HEK293 (cell line): ENCODE results near the gene MRTFA.

Experiments used
- HOXA7 ChIP-seq: sonication (generic); formaldehyde crosslinking; IDR thresholded peaks from 2 replicates; pipeline ENCODE4 v1.8.1; 2022; ENCODE audit warnings: missing genetic modification reagents, borderline replicate concordance
- MEIS1 ChIP-seq: sonication (generic); formaldehyde crosslinking; IDR thresholded peaks from 2 replicates; pipeline ENCODE4 v1.8.1; 2022; ENCODE audit warnings: missing genetic modification reagents, mild to moderate bottlenecking, borderline replicate concordance
- RBAK ChIP-seq: fragments of 450-650 bp; formaldehyde crosslinking; IDR thresholded peaks from 2 replicates; pipeline ENCODE4 v1.5.1; 2016; ENCODE audit warnings: missing biosample characterization, missing genetic modification characterization
- YY1 ChIP-seq: fragments of 450-650 bp; formaldehyde crosslinking; IDR thresholded peaks from 2 replicates; pipeline ENCODE4 v1.5.1; 2018; ENCODE audit warnings: missing biosample characterization, missing genetic modification characterization
- ZBTB21 ChIP-seq: fragments of 450-650 bp; formaldehyde crosslinking; IDR thresholded peaks from 2 replicates; pipeline ENCODE4 v1.5.1; 2017; ENCODE audit warnings: missing biosample characterization, missing genetic modification characterization
- ZNF549 ChIP-seq: fragments of 450-650 bp; IDR thresholded peaks from 2 replicates; pipeline ENCODE4 v1.5.1; 2018; ENCODE audit warnings: missing biosample characterization, missing genetic modification characterization, mild to moderate bottlenecking, inconsistent platforms, moderate library complexity
- ZNF585B ChIP-seq: fragments of 450-650 bp; formaldehyde crosslinking; IDR thresholded peaks from 2 replicates; pipeline ENCODE4 v1.5.1; 2016; ENCODE audit warnings: missing biosample characterization, missing genetic modification characterization
- ZNF707 ChIP-seq: fragments of 450-650 bp; formaldehyde crosslinking; IDR thresholded peaks from 2 replicates; pipeline ENCODE4 v1.5.1; 2016; ENCODE audit warnings: missing biosample characterization, missing genetic modification characterization
- TF ChIP-seq, protein P1 (sequence below): fragments of 450-650 bp; formaldehyde crosslinking; IDR thresholded peaks from 2 replicates; pipeline ENCODE4 v1.5.1; 2016; ENCODE audit warnings: missing biosample characterization, missing genetic modification characterization
- TF ChIP-seq, protein P2 (sequence below): fragments of 450-650 bp; formaldehyde crosslinking; IDR thresholded peaks from 2 replicates; pipeline ENCODE4 v1.5.1; 2016; ENCODE audit warnings: missing biosample characterization, missing genetic modification characterization
- TF ChIP-seq, protein P3 (sequence below): sonication (generic); formaldehyde crosslinking; IDR thresholded peaks from 2 replicates; pipeline ENCODE4 v1.8.1; 2022; ENCODE audit warnings: mild to moderate bottlenecking, moderate library complexity, missing genetic modification reagents
- TF ChIP-seq, protein P4 (sequence below): fragments of 450-650 bp; formaldehyde crosslinking; IDR thresholded peaks from 2 replicates; pipeline ENCODE4 v1.5.1; 2016; ENCODE audit warnings: missing biosample characterization, missing genetic modification characterization

DNA sequence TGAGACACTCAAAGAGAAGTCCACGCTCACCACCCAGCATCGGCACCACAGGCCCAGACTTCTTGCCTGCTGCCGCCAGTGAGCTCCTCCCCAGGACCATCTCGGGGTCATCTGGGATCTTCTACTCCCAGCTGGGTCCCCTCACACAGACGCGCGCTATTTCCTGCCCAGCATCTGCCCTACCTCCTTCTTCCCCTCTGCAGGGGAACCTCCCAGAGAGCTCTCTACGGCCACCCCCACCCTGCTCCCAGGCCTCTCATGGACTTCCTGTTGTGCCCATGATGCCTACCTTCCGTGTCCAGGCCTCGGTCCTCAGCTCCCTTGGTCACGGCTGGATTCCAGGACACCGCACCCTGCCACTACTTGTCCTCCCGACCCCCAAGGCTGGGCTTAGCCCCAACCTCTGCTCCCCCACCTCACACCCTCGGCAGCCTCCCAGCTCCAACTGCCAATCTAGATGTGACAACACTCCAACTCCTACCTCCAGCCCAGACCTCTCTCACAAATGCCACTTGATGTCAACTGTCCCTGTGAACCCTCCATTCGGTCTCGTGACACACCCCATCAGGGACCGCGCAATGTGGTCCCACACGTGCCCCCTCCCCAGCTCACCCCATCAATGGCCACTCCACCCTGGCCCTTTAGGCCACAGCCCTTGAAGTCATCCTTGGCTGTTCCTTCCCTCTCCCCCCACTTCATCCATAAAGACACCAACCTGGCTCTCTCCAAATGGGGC, 220.8 kb downstream of the MRTFA start:
- TF ChIP-seq, protein P1, sequence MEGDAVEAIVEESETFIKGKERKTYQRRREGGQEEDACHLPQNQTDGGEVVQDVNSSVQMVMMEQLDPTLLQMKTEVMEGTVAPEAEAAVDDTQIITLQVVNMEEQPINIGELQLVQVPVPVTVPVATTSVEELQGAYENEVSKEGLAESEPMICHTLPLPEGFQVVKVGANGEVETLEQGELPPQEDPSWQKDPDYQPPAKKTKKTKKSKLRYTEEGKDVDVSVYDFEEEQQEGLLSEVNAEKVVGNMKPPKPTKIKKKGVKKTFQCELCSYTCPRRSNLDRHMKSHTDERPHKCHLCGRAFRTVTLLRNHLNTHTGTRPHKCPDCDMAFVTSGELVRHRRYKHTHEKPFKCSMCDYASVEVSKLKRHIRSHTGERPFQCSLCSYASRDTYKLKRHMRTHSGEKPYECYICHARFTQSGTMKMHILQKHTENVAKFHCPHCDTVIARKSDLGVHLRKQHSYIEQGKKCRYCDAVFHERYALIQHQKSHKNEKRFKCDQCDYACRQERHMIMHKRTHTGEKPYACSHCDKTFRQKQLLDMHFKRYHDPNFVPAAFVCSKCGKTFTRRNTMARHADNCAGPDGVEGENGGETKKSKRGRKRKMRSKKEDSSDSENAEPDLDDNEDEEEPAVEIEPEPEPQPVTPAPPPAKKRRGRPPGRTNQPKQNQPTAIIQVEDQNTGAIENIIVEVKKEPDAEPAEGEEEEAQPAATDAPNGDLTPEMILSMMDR (tag by site-specific recombination): no peak
- TF ChIP-seq MEIS1 (CRISPR knock-in tag) (no peak), RBAK (tag by site-specific recombination) (no peak), ZNF549 (no peak), ZNF585B (tag by site-specific recombination) (no peak), ZNF707 (tag by site-specific recombination) (no peak), YY1 (tag by site-specific recombination) (no peak), HOXA7 (no peak), ZBTB21 (tag by site-specific recombination) (no peak)
- TF ChIP-seq, protein P2, sequence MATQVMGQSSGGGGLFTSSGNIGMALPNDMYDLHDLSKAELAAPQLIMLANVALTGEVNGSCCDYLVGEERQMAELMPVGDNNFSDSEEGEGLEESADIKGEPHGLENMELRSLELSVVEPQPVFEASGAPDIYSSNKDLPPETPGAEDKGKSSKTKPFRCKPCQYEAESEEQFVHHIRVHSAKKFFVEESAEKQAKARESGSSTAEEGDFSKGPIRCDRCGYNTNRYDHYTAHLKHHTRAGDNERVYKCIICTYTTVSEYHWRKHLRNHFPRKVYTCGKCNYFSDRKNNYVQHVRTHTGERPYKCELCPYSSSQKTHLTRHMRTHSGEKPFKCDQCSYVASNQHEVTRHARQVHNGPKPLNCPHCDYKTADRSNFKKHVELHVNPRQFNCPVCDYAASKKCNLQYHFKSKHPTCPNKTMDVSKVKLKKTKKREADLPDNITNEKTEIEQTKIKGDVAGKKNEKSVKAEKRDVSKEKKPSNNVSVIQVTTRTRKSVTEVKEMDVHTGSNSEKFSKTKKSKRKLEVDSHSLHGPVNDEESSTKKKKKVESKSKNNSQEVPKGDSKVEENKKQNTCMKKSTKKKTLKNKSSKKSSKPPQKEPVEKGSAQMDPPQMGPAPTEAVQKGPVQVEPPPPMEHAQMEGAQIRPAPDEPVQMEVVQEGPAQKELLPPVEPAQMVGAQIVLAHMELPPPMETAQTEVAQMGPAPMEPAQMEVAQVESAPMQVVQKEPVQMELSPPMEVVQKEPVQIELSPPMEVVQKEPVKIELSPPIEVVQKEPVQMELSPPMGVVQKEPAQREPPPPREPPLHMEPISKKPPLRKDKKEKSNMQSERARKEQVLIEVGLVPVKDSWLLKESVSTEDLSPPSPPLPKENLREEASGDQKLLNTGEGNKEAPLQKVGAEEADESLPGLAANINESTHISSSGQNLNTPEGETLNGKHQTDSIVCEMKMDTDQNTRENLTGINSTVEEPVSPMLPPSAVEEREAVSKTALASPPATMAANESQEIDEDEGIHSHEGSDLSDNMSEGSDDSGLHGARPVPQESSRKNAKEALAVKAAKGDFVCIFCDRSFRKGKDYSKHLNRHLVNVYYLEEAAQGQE (tag by site-specific recombination): no peak
- TF ChIP-seq, protein P3, sequence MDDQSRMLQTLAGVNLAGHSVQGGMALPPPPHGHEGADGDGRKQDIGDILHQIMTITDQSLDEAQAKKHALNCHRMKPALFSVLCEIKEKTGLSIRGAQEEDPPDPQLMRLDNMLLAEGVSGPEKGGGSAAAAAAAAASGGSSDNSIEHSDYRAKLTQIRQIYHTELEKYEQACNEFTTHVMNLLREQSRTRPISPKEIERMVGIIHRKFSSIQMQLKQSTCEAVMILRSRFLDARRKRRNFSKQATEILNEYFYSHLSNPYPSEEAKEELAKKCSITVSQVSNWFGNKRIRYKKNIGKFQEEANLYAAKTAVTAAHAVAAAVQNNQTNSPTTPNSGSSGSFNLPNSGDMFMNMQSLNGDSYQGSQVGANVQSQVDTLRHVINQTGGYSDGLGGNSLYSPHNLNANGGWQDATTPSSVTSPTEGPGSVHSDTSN (CRISPR knock-in tag): no peak
- TF ChIP-seq, protein P4, sequence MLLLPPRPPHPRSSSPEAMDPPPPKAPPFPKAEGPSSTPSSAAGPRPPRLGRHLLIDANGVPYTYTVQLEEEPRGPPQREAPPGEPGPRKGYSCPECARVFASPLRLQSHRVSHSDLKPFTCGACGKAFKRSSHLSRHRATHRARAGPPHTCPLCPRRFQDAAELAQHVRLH (tag by site-specific recombination): no peak
